Activated T-helper 1 cell treated with anti-CD3 and anti-CD28 coated beads, Interleukin-2, amount 50 U/mL, for 16 hours (primary cell): Measurements from ENCODE around the gene USP3.
"Not testable (repeated sequence)": the region's sequence is repeated elsewhere in the genome, so short reads cannot be mapped to it uniquely, and the experiment has no call there.

Experiments
- DNase-seq, 2 donors: peaks; one replicate each; pipeline ENCODE4 v3.0.0-alpha.2; 2020; ENCODE audit warnings: low read depth in 1 of 2, low spot score in 1 of 2

USP3 gene

GRCh38 chr15:63509955-63510940, 5.9 kb downstream of the USP3 start:
- DNase-seq, result no peak

DNA sequence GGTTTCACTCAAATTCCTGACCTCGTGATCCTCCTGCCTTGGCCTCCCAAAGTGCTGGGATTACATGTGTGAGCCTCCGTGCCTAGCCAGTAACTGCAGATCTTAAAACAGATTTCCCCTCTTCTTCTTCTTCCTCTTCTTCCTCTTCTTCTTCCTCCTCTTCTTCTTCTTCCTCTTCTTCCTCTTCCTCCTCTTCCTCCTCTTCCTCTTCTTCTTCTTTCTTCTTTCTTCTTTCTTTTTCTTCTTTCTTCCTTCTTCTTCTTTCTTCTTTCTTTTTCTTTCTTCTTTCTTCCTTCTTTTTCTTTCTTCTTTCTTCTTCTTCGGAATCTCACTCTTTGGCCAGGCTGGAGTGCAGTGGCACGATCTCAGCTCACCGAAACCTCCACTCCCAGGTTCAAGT, 7.8 kb downstream of the USP3 start:
- DNase-seq, result no peak

DNA sequence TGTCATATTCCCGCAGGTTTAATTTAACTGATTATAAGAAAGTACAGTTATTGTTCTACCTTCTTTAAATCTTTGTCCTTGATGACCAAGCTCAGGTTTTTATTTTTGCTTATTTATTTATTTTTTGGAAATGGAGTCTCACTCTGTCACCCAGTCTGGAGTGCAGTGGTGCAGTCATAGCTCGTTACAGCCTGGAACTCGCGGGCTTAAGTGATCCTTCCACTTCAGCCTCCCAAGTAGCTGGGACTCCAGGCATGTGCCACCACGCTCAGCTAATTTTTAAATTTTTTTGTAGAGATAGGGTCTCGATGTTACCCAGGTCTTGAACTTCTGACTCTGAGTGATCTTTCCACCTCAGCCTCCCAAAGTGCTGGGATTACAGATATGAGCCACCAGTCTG, 8.9 kb downstream of the USP3 start:
- DNase-seq, result no peak

DNA sequence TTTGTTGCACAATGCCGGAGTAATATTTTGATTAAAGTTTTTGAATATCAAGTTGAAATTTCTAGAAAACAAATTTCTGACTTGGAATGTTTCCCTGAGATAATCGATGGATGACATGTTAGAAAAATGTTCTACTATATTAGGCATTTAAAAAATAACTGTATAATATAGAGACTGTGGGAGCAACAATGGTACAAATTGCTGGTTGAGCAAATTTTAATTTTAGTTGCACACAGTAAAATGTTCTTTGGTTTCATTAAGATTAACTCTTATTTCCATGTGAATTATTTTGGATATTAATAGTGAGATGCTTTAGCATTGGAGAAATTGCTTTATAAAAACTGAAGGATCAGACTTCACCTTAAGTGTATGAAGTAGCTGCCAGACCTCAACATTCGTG, 9.3 kb downstream of the USP3 start:
- DNase-seq, result no peak

DNA sequence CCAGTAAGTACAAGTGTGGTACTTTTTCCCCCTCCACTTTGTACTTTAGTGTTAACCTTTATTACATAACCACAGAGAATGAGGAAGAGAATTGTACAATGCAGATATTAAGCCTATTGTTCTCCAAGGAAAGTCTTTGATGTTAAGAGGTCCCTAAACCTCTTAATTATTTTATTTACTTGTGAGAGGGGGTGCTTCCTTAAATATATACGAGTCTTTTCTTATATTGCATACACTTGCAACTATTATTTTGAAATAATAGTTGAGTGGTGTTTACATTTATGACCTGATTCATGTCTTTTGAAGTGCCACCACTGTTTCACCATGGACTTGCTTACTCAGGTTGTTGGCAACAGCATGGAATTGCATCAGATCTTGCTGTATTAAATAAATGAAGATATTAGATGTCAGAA, 10.1 kb downstream of the USP3 start:
- no peak for DNase-seq

DNA sequence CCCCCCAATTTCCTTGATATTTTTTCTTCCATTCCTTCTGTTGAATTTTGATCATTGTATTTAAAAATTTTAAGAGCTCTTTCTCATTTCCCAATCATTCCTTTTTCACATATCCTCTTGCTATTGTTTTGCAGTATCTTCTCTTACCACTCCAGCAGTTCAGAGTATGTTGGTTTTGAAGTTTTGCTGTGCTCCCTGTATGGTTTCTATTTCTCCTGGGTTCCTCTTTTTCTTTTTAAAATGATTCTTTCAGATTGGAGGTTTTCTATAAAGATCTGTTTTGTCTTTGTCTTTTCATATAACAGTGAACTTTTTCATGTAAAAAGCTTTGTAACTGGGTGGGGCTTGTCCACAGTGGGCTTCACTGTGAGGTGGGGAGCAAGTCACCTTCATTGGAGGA, 12.8 kb downstream of the USP3 start:
- DNase-seq, result no peak

DNA sequence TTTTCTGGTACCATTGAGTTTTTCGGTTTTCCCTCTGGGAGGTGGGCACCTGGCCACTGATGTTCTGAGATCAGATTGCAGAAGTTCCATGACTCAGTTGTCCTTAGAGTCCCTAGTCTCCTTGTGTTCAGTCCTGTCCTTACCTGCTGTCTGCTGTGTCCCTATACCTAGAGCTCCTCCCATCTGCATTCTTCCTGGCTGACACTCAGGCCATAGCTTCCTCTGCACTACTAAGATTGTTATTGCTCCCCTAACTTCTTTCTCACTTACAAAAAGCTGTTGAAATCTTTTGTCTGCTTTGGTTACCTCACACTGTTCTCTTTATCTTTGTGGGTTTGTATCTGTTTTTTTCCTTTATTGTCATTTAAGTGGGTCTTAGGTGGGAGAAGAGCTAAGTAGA, 13.2 kb downstream of the USP3 start:
- no peak for DNase-seq

DNA sequence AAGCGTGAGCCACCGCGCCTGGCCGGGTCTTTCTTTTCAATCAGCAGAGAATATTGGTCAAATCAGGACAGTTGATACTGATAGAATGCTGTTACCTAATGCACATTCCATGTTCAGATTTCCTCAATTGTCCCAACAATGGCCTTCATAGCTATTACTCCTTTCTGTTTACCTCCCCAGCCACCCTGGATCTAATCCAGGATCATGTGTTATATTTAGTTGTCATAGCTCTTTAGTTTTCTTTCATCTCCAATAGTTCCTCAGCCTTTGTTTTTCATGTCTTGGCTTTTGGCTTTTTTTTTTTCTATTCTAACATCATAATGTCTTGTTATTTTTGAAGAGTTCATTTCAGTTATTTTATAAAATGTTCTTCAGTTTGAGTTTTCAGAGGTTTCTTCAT, 14.6 kb downstream of the USP3 start:
- no peak for DNase-seq

- no peak for DNase-seq
Observed at GRCh38 chr15:63519548-63520178, 15.3 kb downstream of the USP3 start.

DNA sequence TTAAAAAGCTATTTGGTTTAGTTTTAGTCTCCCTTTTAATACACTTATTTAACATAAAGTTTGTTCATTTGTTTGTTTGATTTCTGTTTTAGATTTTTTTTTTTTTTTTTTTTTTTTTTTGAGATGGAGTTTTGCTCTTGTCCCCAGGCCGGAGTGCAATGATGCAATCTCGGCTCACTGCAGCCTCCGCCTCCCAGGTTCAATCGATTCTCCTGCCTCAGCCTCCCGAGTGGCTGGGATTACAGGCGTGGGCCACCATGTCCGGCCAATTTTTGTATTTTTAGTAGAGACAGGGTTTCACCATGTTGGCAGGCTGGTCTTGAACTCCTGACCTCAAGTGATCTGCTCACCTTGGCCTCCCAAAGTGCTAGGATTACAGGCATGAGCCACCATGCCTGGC, 16.1 kb downstream of the USP3 start:
- not testable (repeated sequence) for DNase-seq

DNA sequence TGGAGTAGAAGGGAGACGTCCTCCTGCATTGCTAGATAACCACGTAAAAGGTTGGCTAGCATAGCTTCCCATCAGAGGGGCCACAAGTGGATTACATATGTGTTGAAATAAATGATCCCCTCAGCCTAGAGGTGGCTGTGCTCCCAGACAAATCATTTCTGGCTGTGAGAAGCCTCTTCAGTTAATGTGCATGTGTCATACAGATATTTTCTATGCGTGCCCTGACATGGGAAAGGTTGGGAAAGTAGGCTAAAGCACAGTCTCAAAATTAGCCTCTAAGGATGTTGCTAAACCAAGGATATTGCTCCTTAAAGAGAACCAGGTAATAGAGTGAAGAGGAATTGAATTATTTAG, 17.8 kb downstream of the USP3 start:
- DNase-seq, result no peak

- DNase-seq, result no peak
Observed at GRCh38 chr15:63523306-63523990, 19.1 kb downstream of the USP3 start.

GRCh38 chr15:63524316-63525015, 20.1 kb downstream of the USP3 start:
- DNase-seq, result no peak

GRCh38 chr15:63526401-63526800, 22.0 kb downstream of the USP3 start:
- no peak for DNase-seq

DNA sequence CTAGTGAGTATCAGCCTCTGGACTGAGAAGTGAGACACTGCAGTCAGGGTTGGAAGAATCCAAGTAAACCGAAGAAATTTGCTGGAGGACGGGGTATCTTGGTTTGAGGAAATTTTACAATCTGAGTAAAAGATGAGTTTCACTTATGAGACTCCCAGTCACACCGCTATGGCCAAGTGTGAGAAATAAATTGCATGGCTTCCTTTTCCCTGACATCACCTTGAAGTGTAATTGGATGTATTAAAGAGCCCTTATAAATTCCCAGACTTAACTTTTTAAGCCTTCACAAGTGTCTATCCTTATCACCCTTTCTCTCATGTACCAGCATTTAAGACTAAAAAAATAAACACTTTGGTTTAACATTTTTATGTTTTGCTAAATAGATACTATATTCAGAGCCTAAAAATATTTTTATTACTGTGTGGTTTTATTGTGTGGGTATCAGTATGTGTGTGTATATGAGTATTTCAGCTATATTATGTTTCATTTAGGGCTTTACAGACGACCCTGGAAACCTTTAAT, 23.8 kb downstream of the USP3 start:
- DNase-seq, result no peak

DNA sequence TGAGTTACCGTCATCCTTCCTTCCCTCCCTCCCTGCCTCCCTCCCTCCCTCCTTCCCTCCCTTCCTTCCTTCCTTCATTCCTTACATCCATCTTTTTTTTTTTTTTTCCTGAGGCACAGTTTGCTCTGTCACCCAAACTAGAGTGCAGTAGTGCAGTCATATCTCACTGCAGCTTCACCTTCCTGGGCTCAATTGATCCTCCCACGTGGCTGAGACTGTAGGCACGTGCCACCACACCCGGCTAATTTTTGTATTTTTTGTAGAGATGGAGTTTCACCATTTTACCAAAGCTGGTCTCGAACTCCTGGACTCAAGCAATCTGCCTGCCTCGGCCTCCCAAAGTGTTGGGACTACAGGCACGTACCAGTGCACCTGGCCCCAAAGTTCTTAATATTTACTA, 25.8 kb downstream of the USP3 start:
- no peak for DNase-seq

- no peak for DNase-seq
Observed at GRCh38 chr15:63530752-63531299, 26.4 kb downstream of the USP3 start.

DNA sequence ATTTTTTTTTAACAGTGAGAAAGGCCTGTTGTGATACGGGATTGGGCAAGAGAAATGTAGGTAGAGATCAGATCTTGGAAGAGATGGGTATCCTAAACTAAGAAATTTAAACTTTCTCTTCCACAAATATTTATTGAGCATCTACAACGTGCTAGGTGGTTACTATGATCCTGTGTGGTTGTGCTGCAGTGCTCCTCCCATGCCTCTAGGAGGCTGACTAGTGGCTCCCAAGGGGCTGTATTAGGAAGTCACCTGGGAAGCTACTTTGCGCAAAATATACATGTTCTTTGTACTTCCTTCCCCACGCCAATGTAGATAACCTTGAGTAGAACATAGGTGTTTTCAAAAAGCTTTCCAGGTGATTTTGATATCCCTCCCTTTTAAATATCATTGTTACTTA, 27.2 kb downstream of the USP3 start:
- DNase-seq, result no peak

GRCh38 chr15:63532307-63532744, 27.9 kb downstream of the USP3 start:
- no peak for DNase-seq

DNA sequence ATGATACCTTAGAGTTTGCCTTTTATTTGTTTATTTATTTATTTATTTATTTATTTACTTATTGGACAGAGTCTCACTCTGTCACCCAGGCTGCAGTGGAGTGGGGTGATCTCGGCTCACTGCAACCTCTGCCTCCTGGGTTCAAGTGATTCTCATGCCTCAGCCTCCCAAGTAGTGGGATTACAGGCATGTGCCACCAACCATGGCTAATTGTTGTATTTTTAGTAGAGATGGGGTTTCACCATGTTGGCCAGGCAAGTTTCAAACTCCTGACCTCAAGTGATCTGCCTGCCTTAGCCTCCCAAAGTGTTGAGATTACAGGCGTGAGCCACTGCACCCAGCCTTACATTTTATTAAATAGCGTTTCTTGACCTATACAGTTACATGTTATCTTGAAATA, 30.5 kb downstream of the USP3 start:
- not testable (repeated sequence) for DNase-seq

DNA sequence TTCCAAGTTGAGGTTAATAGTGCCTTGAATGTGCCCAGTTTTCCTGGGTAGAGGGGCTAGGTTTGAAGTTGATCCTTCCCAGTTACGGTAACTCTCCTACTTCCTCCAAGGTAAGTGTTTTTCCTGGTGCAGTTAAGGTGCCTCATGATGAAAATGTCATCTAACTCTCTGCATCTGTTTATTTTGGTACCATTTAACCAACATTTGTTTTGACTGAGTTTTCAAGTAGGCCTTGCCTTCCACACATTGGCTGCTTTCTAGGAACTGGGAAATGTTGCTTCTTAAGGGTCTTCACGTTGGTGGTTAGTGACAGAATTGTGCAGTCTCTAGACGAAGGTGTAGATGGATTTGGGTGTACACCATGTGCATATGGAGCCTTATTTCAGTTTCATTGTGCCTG, 31.3 kb downstream of the USP3 start:
- no peak for DNase-seq
